ENCODE measurements around the gene SEC16A. TPM values are rescaled to one million over a fixed set of nuclear protein-coding genes. Genes with fewer than 3 reads are reported as not detected.

Gene SEC16A
- total RNA-seq, 1 donor from 2014 or later = 66.1 TPM

DNA sequence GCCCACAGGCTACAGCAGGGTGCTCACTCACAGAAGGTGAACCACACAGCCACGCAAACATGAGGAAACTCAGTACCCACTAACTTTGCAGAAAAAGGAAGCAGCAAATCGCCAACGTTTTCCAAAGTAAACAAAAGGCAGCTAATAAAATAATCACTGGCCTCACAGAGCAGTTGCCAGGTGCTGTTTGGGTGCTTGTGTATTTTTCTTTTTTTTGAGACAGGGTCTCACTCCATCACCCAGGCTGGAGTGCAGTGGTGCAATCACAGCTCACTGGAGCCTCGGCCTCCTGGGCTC lies 86.7 kb downstream of the SEC16A start:
- no peak for DNase-seq (ENCODE audit: low spot score in 2 of 2)
- intact Hi-C loops (cut with DNase I) = no loop called here
- H3K27me3 ChIP-seq = no peaks in the 10 kb centered on the region
- H3K27ac ChIP-seq = no peak overlapping the region
- H3K4me1 ChIP-seq = peaks cover 10 to 13% of the 10 kb centered on the region in 2 donors
- H3K9me3 ChIP-seq = no peaks in the 10 kb centered on the region
- no peak overlapping the region for H3K4me3 ChIP-seq
- no peak for TF ChIP-seq CTCF (IDR thresholded peaks at IDR 0.05)
- H3K36me3 ChIP-seq = peaks cover 48 to 64% of the 10 kb centered on the region in 2 donors

GRCh38 chr9:136395345-136396218 lies 87.3 kb downstream of the SEC16A start:
- intact Hi-C loops (cut with DNase I) = no loop called here
- peaks cover 48 to 64% of the 10 kb centered on the region in 2 donors for H3K36me3 ChIP-seq
- DNase-seq (ENCODE audit: low spot score in 2 of 2) = no peak
- H3K4me3 ChIP-seq = no peak overlapping the region
- H3K27me3 ChIP-seq = no peaks in the 10 kb centered on the region
- no peaks in the 10 kb centered on the region for H3K9me3 ChIP-seq
- no peak overlapping the region for H3K27ac ChIP-seq
- TF ChIP-seq CTCF (IDR thresholded peaks at IDR 0.05) = no peak
- peaks cover 10 to 12% of the 10 kb centered on the region in 2 donors for H3K4me1 ChIP-seq

GRCh38 chr9:136395020-136395340 lies 87.9 kb downstream of the SEC16A start:
- peaks cover 50 to 66% of the 10 kb centered on the region in 2 donors for H3K36me3 ChIP-seq
- no peak for TF ChIP-seq CTCF (IDR thresholded peaks at IDR 0.05)
- intact Hi-C loops (cut with DNase I) = no loop called here

GRCh38 chr9:136394312-136395019 lies 88.4 kb downstream of the SEC16A start:
- TF ChIP-seq CTCF (IDR thresholded peaks at IDR 0.05) = no peak
- peaks cover 55 to 71% of the 10 kb centered on the region in 2 donors for H3K36me3 ChIP-seq
- no peak for DNase-seq (ENCODE audit: low spot score in 2 of 2)

More at GRCh38 chr9:136395020-136395340, 87.9 kb downstream of the SEC16A start:
- no peaks in the 10 kb centered on the region for H3K9me3 ChIP-seq
- H3K27me3 ChIP-seq = no peaks in the 10 kb centered on the region
- H3K4me3 ChIP-seq = no peak overlapping the region
- no peak overlapping the region for H3K27ac ChIP-seq
- no peak for DNase-seq (ENCODE audit: low spot score in 2 of 2)
- H3K4me1 ChIP-seq = peaks cover 8 to 9% of the 10 kb centered on the region in 2 donors

GRCh38 chr9:136393531-136393930 lies 89.3 kb downstream of the SEC16A start:
- Histone ChIP-seq H3K4me3 (no peak overlapping the region), H3K27ac (no peak overlapping the region), H3K27me3 (no peaks in the 10 kb centered on the region), H3K9me3 (no peaks in the 10 kb centered on the region), H3K36me3 (peaks cover 63 to 78% of the 10 kb centered on the region in 2 donors), H3K4me1 (peaks cover 0 to under 1% of the 10 kb centered on the region in 2 donors)
- no peak for DNase-seq (ENCODE audit: low spot score in 2 of 2)
- intact Hi-C loops (cut with DNase I) = no loop called here
- no peak for TF ChIP-seq CTCF (IDR thresholded peaks at IDR 0.05)

More at GRCh38 chr9:136394312-136395019, 88.4 kb downstream of the SEC16A start:
- no peaks in the 10 kb centered on the region for H3K9me3 ChIP-seq
- no peak overlapping the region for H3K27ac ChIP-seq
- H3K27me3 ChIP-seq = no peaks in the 10 kb centered on the region
- peaks cover 6 to 9% of the 10 kb centered on the region in 2 donors for H3K4me1 ChIP-seq
- intact Hi-C loops (cut with DNase I) = no loop called here
- H3K4me3 ChIP-seq = no peak overlapping the region
